Fibroblast of pulmonary artery (primary cell): Measurements from ENCODE around the gene GLYAT.

Source experiments
- DNase-seq: peaks from one replicate; pipeline ENCODE4 v3.0.0-alpha.2; 2010; ENCODE audit warnings: low read depth
- H3K4me3 ChIP-seq: replicated peaks from 2 replicates; pipeline ENCODE4 v1.5.1; 2011; ENCODE audit warnings: low read depth, mild to moderate bottlenecking, control low read depth, low read length, moderate library complexity
- CTCF ChIP-seq: IDR thresholded peaks from 2 replicates; pipeline ENCODE4 v1.5.1; 2011; ENCODE audit warnings: mild to moderate bottlenecking, control low read depth, low read length, inconsistent platforms; ENCODE audit errors: missing control alignments

The GLYAT gene

GRCh38 chr11:58773337-58773736, 41.6 kb upstream of the GLYAT start:
- DNase-seq: no peak
- no peak overlapping the region for H3K4me3 ChIP-seq
- TF ChIP-seq CTCF: no peak

GRCh38 chr11:58772329-58773285, 40.9 kb upstream of the GLYAT start:
- no peak for TF ChIP-seq CTCF
- DNase-seq: no peak
- no peak overlapping the region for H3K4me3 ChIP-seq

- no peak for DNase-seq
- no peak overlapping the region for H3K4me3 ChIP-seq
These were observed 39.7 kb upstream of the GLYAT start for GRCh38 chr11:58771458-58771855.

GRCh38 chr11:58770627-58771457, 39.1 kb upstream of the GLYAT start:
- no peak for DNase-seq
- H3K4me3 ChIP-seq: no peak overlapping the region
- no peak for TF ChIP-seq CTCF

More at GRCh38 chr11:58771458-58771855, 39.7 kb upstream of the GLYAT start:
- no peak for TF ChIP-seq CTCF

GRCh38 chr11:58770166-58770565, 38.4 kb upstream of the GLYAT start:
- no peak for DNase-seq
- no peak for TF ChIP-seq CTCF
- H3K4me3 ChIP-seq: no peak overlapping the region

GRCh38 chr11:58769308-58769707, 37.6 kb upstream of the GLYAT start:
- no peak for TF ChIP-seq CTCF
- no peak for DNase-seq
- H3K4me3 ChIP-seq: no peak overlapping the region
